ENCODE results near the gene TRAK1.

Gene TRAK1

GRCh38 chr3:42077785-42078184, 13.4 kb upstream of the TRAK1 start:
- no peak for DNase-seq (ENCODE audit: low spot score)
- in situ Hi-C loops (cut with MboI; ENCODE audit: low sequenced_read_pairs, unreplicated experiment): no loop called here

GRCh38 chr3:42078677-42079076, 12.5 kb upstream of the TRAK1 start:
- no peak for TF ChIP-seq CTCF (IDR thresholded peaks at IDR 0.05; ENCODE audit: borderline replicate concordance, control extremely low read depth, extremely low read depth, insufficient read depth, missing control alignments)
- DNase-seq (ENCODE audit: low spot score): no peak
- in situ Hi-C loops (cut with MboI; ENCODE audit: low sequenced_read_pairs, unreplicated experiment): no loop called here

More at GRCh38 chr3:42077785-42078184, 13.4 kb upstream of the TRAK1 start:
- TF ChIP-seq CTCF (IDR thresholded peaks at IDR 0.05; ENCODE audit: borderline replicate concordance, control extremely low read depth, extremely low read depth, insufficient read depth, missing control alignments): no peak

GRCh38 chr3:42079701-42080452, 11.3 kb upstream of the TRAK1 start:
- in situ Hi-C loops (cut with MboI; ENCODE audit: low sequenced_read_pairs, unreplicated experiment): no loop called here
- no peak for TF ChIP-seq CTCF (IDR thresholded peaks at IDR 0.05; ENCODE audit: borderline replicate concordance, control extremely low read depth, extremely low read depth, insufficient read depth, missing control alignments)
- DNase-seq (ENCODE audit: low spot score): no peak

GRCh38 chr3:42080453-42080872, 10.7 kb upstream of the TRAK1 start:
- in situ Hi-C loops (cut with MboI; ENCODE audit: low sequenced_read_pairs, unreplicated experiment): no loop called here
- TF ChIP-seq CTCF (IDR thresholded peaks at IDR 0.05; ENCODE audit: borderline replicate concordance, control extremely low read depth, extremely low read depth, insufficient read depth, missing control alignments): no peak
- DNase-seq (ENCODE audit: low spot score): no peak

- TF ChIP-seq CTCF (IDR thresholded peaks at IDR 0.05; ENCODE audit: borderline replicate concordance, control extremely low read depth, extremely low read depth, insufficient read depth, missing control alignments): no peak
- DNase-seq (ENCODE audit: low spot score): no peak
- in situ Hi-C loops (cut with MboI; ENCODE audit: low sequenced_read_pairs, unreplicated experiment): no loop called here
These were observed 9.2 kb upstream of the TRAK1 start for GRCh38 chr3:42081838-42082473.

- no peak for TF ChIP-seq CTCF (IDR thresholded peaks at IDR 0.05; ENCODE audit: borderline replicate concordance, control extremely low read depth, extremely low read depth, insufficient read depth, missing control alignments)
- no peak for DNase-seq (ENCODE audit: low spot score)
- in situ Hi-C loops (cut with MboI; ENCODE audit: low sequenced_read_pairs, unreplicated experiment): no loop called here
These were observed 6.6 kb upstream of the TRAK1 start for GRCh38 chr3:42084586-42084985.

All from GM13976 (cell line).